ENCODE results near the gene HCN2.

GRCh38 chr19:633068-633785 lies 43.5 kb downstream of the HCN2 start, which contains the start of gene POLRMT:
- no peak for TF ChIP-seq ZNF391 (tag by site-specific recombination; IDR thresholded peaks at IDR 0.05; ENCODE audit: borderline replicate concordance, low read depth)
- TF ChIP-seq ZNF561 (tag by site-specific recombination; IDR thresholded peaks at IDR 0.05; ENCODE audit: borderline replicate concordance): no peak
